NK-92 treated with Interleukin-12 subunit alpha and Interleukin-12 subunit beta, amount 100 ng/mL, for 24 hours (cell line): ENCODE measurements around the gene PAX5.
A peak's percentile ranks its signal among the peaks of the same experiment; 100 is the strongest.

ENCODE experiments used
- DNase-seq: peaks from one replicate; lab custom pipeline; 2025; lab: John Stamatoyannopoulos, UW

Gene PAX5

DNA sequence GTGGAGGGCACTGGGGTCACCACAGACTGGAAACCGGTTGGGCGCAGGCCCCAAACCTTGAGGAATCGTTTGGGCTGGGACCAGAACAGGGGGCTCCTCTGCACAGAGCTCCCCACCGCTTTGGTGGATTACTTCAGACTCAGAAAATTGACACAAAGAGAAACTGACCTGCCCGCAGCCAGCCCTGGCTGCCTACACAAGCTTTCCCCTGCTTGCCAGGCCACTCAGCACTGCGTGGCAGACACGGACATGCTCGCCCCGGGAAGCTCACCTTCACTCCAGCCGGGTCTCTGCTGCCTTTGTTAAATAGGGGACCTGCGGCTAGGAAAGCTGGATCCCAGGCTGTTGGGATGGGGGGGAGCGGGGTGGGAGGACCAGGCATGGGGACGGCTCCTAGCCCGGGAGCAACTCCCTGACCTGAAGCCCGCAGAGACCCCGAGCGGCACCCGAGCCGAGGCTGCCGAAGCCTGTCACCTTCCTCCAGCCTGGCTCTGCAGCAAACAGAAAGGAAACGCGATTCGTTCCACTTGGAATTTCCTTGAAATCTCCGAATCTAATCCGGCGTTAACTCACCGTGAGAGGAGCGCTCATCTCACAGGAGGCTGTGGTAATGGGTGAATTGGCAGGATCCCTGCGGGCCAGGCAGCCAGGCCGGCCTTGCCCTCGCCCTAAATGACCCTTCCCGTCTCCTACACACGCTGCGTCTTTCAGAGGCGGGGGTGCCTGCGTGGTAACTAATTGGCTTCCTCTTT lies 8.8 kb downstream of the PAX5 start:
- no peak for DNase-seq

DNA sequence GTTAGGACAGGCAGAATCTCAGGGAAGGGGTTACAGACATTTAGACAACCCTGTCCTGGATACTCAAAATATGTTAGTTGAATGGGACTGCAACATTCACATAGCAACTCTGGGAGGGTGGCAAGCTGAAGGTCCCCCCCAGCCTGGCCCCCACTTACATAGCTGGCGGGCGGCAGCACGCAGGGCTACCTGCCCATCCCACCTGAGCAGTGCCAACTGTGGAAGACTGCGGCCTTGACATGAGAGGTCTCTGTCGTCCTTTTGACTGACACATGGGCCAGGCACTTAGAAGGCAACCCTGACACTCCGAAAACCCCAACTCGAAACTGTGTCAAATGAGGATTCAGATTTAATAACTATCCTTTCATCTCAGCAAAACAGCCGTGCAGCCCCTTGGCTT lies 16.5 kb downstream of the PAX5 start:
- no peak for DNase-seq

DNA sequence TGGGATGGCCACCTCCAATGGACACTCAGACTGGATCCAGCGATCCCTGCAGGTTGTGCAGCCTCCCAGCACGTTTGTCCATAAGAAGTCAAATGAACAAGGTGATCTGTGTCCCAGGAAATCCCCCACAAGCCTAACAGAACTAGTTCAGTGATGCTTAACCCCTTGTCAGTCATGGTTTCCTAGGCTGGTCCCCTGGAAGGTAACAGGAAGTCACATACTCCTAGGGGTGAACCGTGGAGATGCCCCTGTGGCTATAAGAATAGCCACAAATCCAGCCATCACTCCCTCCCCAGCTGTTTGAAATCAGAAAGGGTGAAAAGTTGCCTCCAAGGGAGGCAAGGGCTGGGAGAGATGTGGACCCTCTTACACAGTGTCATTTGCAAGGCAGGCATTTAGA lies 22.5 kb downstream of the PAX5 start:
- DNase-seq = no peak

GRCh38 chr9:37010976-37011375 lies 23.1 kb downstream of the PAX5 start:
- DNase-seq = no peak

GRCh38 chr9:37010180-37010579 lies 23.9 kb downstream of the PAX5 start:
- no peak for DNase-seq

- no peak for DNase-seq
These were observed 26.8 kb downstream of the PAX5 start for GRCh38 chr9:37007295-37007694.

- DNase-seq = no peak
These were observed 28.4 kb downstream of the PAX5 start for GRCh38 chr9:37005517-37006140.

- no peak for DNase-seq
These were observed 29.6 kb downstream of the PAX5 start for GRCh38 chr9:37004424-37004935.

GRCh38 chr9:37002413-37003217 lies 31.5 kb downstream of the PAX5 start:
- no peak for DNase-seq

DNA sequence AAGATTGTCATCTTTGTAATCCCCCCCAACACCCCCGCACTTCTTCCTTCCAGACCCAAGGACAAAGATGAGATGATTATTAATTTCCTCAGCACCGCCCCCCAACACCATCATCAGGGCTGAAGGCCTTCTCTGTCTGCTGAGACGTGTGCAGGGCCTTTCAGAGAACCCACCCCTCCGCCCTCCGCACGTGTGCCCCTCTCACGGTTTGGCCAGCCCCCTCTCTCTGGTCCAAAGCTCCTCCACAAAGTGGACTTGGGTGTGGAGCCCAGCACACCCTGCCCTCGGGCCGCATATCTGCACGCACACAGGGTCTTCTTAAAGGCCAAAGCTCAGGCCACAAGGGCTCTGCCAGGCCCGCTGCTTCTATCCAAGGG lies 32.0 kb downstream of the PAX5 start:
- DNase-seq = no peak

DNA sequence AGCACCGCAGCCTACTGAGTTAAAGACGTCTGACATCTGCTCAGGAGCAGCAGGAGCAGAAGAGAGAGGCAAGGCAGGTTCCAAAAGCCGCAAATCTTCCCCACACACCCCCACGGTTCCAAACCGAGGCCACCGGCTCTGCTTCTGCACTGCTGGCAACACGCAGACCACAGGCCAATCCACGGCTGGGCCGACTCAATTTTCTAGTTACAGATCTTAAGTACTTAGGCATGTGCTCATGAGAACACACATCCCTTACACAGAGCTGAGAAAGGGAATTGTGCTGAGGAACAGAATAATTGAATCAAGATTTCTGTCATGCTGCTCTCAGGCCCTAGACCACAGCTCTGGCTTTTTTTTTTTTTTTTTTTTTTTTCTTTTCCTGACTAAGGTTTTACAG lies 32.6 kb downstream of the PAX5 start:
- no peak for DNase-seq

GRCh38 chr9:36999728-37000333 lies 34.2 kb downstream of the PAX5 start:
- DNase-seq = no peak

DNA sequence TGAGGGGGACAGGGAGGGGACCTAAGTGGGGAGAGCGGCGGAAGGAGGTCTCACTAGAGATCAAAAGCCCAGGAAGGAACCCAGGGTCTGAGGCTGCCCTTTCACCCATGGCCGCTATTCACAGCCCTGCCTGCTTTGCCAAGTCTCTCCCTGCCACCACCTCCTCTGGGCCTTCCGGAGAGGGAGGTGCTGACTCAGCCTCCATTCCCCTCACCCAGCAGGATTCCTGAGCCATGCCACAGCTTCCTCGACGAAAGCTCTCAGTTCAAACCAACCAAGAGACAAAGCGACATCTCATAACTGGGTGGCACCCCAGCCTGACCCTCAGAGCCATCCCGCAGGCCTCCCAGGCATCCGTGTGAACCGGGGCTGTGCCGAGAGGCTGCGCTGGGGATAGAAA lies 36.7 kb downstream of the PAX5 start:
- no peak for DNase-seq

DNA sequence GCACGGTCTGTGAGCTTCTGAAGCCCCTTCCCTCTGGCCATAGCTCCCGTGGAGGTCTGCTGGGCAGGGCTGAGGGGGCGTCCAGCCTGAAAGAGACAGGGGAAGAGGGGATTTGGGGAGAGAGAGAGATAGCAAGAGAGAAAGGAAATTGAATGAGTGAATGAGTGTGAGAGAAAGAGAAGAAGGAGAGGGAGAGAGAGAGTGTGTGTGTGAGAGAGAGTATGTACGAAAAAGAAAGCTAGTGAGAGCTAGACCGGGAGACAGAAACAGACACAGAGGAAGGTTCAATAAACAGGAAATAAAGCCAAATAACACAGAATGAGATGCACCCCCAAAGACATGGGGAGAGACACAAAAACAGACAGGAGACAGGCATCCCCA lies 37.4 kb downstream of the PAX5 start:
- no peak for DNase-seq

DNA sequence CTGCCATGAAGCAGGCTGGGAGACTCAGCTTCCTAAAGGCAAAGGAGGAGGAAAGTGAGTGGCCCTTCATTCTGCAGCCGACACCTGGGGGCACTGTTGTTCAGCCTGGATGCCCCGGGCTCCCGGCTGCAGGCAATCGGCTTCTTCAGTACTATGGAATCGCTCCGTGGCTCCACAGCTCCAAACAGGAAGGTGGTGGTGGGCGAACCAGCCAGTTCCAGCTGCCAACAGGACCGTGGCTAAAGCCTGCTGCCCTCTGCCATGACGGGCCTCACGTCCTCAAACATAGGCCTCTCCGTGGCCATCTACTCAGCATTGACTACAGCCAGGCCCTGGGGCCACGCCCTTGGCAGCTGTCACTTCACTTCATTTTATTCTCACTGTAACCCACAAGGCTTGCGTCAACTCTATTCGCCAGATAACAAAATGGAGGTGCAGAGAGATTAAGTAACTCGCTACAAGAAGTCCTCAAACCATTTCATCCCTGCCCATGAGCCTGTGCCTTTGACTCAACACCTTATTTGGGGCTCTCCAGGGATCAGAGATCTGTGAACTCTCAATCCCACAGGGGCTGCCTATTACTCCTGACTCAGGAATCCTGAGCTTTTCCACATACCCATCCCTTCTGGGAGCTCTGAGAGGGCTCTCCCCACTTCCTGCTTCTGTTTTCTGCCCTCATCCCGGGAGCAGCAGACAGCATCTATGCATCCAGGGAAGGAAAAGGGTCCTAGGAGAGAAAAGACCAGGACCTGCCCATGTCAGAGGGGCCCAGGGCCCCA lies 38.0 kb downstream of the PAX5 start:
- peak; percentile 32 for DNase-seq

DNA sequence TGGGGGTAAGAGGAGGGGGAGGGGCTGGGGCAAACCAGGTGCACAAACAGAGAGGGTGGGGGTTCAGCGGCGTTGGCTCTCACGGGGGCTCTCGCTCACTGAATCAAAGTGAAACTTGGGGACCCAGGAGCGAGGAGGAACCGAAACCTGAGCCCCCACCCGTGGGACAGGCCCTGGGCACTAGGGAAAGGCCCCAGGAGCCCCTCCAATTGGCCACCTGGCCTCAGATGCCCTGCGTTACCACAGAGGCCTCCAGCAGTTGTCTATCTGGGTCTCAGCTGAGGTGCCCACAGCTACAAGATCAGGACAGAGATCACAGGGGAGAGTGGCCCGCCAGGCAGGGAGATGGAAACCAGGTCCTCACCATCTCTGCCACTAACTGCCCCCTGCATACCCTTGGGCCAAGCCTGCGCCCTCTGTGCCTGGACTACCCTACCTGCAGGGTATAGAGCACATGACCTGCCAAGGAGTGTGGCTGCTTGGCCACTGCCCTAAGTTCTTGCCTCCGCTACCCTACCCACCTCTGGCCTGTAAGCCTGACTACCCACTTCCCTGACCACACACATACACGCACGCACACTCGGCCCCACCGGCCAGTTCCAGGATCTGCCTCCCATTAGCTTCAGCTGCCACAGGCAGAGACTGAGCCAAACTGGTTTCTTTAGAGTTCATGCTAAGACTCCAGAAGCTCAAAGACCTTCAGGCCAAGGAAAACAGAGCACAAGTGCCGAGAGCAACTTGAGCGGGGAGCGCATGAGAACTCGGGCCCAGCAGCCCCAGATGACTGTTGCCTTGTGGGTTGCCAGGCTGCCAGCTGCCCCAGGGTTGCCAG lies 39.9 kb downstream of the PAX5 start:
- no peak for DNase-seq

DNA sequence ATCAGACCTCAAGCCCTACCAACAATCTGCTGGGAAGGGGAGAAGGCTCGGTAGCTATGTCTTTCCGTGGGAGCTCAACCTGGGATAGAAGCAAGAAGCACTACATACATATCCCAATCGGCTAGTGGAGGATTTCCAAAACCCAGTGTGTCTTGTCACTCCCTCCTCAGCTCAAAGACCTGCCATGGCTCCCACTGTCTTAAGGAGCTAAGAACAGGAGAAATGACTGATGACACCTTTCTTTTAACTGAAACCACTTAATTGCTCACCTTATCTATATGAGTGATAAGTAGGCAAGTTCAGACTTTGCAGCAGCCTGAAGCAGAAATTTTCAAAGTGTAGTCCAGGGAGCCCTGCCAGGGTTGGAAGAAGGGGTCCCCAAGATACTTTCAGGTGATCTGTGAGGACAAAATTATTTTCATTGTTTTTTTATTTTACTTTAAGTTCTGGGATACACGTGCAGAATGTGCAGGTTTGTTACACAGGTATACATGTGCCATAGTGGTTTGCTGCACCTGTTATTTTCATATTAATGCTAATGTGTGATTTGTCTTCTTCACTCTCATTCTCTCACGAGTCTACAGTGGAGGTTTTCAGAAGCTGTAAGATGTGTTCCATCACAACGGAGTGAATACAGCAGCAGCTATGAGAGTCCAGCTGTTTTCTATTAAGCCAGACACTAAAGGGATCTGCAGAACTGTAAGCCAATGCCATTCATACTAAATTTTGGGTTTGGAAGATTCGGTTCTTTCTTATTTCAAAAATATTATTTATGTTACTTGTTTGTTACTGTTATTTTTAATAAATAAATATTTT lies 41.4 kb downstream of the PAX5 start:
- no peak for DNase-seq

GRCh38 chr9:36991516-36992134 lies 42.4 kb downstream of the PAX5 start:
- DNase-seq = peak; percentile 6

DNA sequence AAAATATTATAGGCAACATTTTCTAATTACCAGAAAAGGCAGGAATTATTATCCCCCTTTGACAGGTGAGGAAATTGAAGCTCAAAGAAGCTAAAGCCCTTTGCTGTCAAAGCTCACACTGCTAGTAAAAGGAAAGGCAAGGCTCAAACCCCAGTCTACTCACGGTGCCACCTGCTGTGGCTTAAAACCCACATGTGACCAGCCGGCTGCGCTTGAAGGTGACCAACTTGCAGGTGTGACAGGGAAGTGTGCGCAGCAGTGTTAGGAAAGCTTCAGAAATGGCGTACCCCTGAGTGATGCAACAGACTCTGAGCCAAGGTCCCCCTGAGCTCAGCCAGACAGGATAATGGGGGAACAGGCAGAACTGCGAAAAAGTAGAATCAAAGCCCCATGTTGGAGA lies 45.2 kb downstream of the PAX5 start:
- DNase-seq = no peak

DNA sequence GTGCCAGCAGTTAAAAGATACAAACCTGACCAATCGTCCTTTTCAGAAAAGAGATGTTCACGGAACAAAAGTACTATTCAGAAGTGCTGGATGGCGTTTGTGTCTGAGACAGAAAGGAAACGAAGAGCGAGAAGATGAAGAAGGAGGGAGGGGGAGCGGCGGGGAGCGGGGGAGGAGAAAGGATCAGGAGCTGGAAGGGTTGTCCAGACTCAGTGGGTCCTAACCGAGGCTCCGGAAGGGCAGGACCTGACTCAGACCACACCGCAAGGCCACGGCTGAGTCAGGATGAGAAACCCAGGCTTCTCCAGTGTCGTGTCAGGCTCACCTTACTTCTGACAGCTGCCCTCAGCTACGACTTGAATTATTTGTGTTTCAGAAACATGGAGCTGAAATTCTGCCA lies 46.2 kb downstream of the PAX5 start:
- DNase-seq = no peak
